OCI-LY7 (cell line): ENCODE measurements around the gene PILRA.
"Not testable (repeated sequence)": the region's sequence is repeated elsewhere in the genome, so short reads cannot be mapped to it uniquely, and the experiment has no call there.

Experiments
- CTCF ChIP-seq: fragments of 200-600 bp; sonication (generic); conservative IDR thresholded peaks from 2 replicates; pipeline ENCODE4 v1.5.1; 2014; ENCODE audit warnings: mild to moderate bottlenecking, antibody characterized with exemption, low read length, moderate library complexity, mixed read lengths
- EZH2phosphoT487 ChIP-seq: fragments of 200-600 bp; sonication (generic); IDR thresholded peaks from 2 replicates; pipeline ENCODE4 v1.6.1; 2018; ENCODE audit warnings: low read depth, borderline replicate concordance, mild to moderate bottlenecking, mixed run types, antibody characterized with exemption, low read length, moderate library complexity, mixed read lengths

- TF ChIP-seq CTCF, EZH2phosphoT487: not testable (repeated sequence)
These were observed 37.5 kb upstream of the PILRA start for GRCh38 chr7:100335566-100336466.
